Activated T-helper 1 cell treated with anti-CD3 and anti-CD28 coated beads, Interleukin-2, amount 50 U/mL, for 16 hours (primary cell): Measurements from ENCODE around the gene COPA.

Experiments
- DNase-seq, 2 donors: peaks; one replicate each; pipeline ENCODE4 v3.0.0-alpha.2; 2020; ENCODE audit warnings: low read depth in 1 of 2, low spot score in 1 of 2

The COPA gene

GRCh38 chr1:160363010-160363409 lies 20.0 kb upstream of the COPA start:
- DNase-seq = no peak

GRCh38 chr1:160362168-160362957 lies 19.3 kb upstream of the COPA start:
- no peak for DNase-seq

GRCh38 chr1:160361814-160362167 lies 18.7 kb upstream of the COPA start:
- no peak for DNase-seq

- DNase-seq = no peak
Observed at GRCh38 chr1:160361199-160361598, 18.1 kb upstream of the COPA start.

GRCh38 chr1:160360227-160360695 lies 17.2 kb upstream of the COPA start:
- no peak for DNase-seq

- no peak for DNase-seq
Observed at GRCh38 chr1:160359559-160360226, 16.6 kb upstream of the COPA start.

GRCh38 chr1:160358073-160358472 lies 15.0 kb upstream of the COPA start:
- no peak for DNase-seq

GRCh38 chr1:160357286-160358002 lies 14.4 kb upstream of the COPA start:
- DNase-seq = no peak

- DNase-seq = no peak
Observed at GRCh38 chr1:160354388-160354985, 11.4 kb upstream of the COPA start.

- DNase-seq = no peak
Observed at GRCh38 chr1:160353223-160353622, 10.2 kb upstream of the COPA start.

GRCh38 chr1:160352555-160352954 lies 9.5 kb upstream of the COPA start:
- no peak for DNase-seq

GRCh38 chr1:160351629-160352028 lies 8.6 kb upstream of the COPA start:
- no peak for DNase-seq

GRCh38 chr1:160346958-160347357 lies 3.9 kb upstream of the COPA start:
- no peak for DNase-seq

GRCh38 chr1:160346463-160346862 lies 3.4 kb upstream of the COPA start:
- no peak for DNase-seq

- no peak for DNase-seq
Observed at GRCh38 chr1:160344936-160345335, 1.9 kb upstream of the COPA start.

- DNase-seq = no peak
Observed at GRCh38 chr1:160344241-160344640, 1.2 kb upstream of the COPA start.

GRCh38 chr1:160342526-160342925 lies 524 bp downstream of the COPA start:
- no peak for DNase-seq

GRCh38 chr1:160340866-160341265 lies 2.2 kb downstream of the COPA start:
- DNase-seq = no peak

GRCh38 chr1:160340146-160340545 lies 2.9 kb downstream of the COPA start:
- DNase-seq = no peak

GRCh38 chr1:160338580-160338979 lies 4.5 kb downstream of the COPA start:
- no peak for DNase-seq

GRCh38 chr1:160332516-160332915 lies 10.5 kb downstream of the COPA start:
- no peak for DNase-seq

GRCh38 chr1:160330119-160330518 lies 12.9 kb downstream of the COPA start:
- DNase-seq = no peak
